D721Med (cell line): ENCODE results near the gene FLCN.
"Not testable (repeated sequence)": the region's sequence is repeated elsewhere in the genome, so short reads cannot be mapped to it uniquely, and the experiment has no call there.

Source experiments
- DNase-seq: peaks from one replicate; pipeline ENCODE4 v3.0.0; 2011; ENCODE audit warnings: low spot score; ENCODE audit not compliant: insufficient read length
- FAIRE-seq: peaks from 2 replicates; lab custom pipeline; 2011; peaks lifted over from hg19 to GRCh38; lab: Jason Lieb, UNC
- CTCF ChIP-seq: IDR thresholded peaks from 2 replicates; pipeline ENCODE4 v1.5.1; 2012; ENCODE audit warnings: mild to moderate bottlenecking, control low read depth; ENCODE audit not compliant: insufficient read depth; ENCODE audit errors: missing control alignments

The FLCN gene

GRCh38 chr17:17191961-17192381 is 45.0 kb downstream of the FLCN start:
- FAIRE-seq (no peak), DNase-seq (no peak)
- TF ChIP-seq CTCF: no peak

- no peak for TF ChIP-seq CTCF
- FAIRE-seq (no peak), DNase-seq (no peak)
Measured at GRCh38 chr17:17191346-17191792, 45.6 kb downstream of the FLCN start.

GRCh38 chr17:17190188-17190587 is 46.8 kb downstream of the FLCN start:
- DNase-seq: no peak
- TF ChIP-seq CTCF: no peak
- no peak for FAIRE-seq

GRCh38 chr17:17189559-17189958 is 47.4 kb downstream of the FLCN start:
- FAIRE-seq: no peak
- no peak for TF ChIP-seq CTCF
- no peak for DNase-seq

GRCh38 chr17:17188586-17188985 is 48.4 kb downstream of the FLCN start:
- FAIRE-seq (no peak), DNase-seq (no peak)
- TF ChIP-seq CTCF: no peak

- TF ChIP-seq CTCF: no peak
- FAIRE-seq (no peak), DNase-seq (no peak)
Measured at GRCh38 chr17:17186551-17187505, 50.1 kb downstream of the FLCN start.

GRCh38 chr17:17186051-17186450 is 50.9 kb downstream of the FLCN start:
- FAIRE-seq: no peak
- no peak for TF ChIP-seq CTCF
- DNase-seq: no peak

GRCh38 chr17:17184985-17185757 is 51.8 kb downstream of the FLCN start:
- not testable (repeated sequence) for FAIRE-seq, DNase-seq
